ENCODE measurements around the gene PHLDB2. TPM values are rescaled to one million over a fixed set of nuclear protein-coding genes. Genes with fewer than 3 reads are reported as not detected.

Gene PHLDB2
- total RNA-seq, 2 experiments from 2014 or later = 0.61 to 2.1 TPM

GRCh38 chr3:111978583-111979433, 119.7 kb downstream of the PHLDB2 start, which contains the start of gene ABHD10:
TSS of gene ABHD10 (plus strand) at chr3:111979026. CDS start at chr3:111979062, 36 bp downstream.
- H3K4me1 ChIP-seq (ENCODE audit: insufficient read depth, low read length, poor library complexity, severe bottlenecking) = peaks cover 27% of the 10 kb centered on the region
- peak within 1 kb of the TSS; percentile 73 for H3K4me2 ChIP-seq (ENCODE audit: low read length)
- no TSS peak for BruUV-seq (replicated peaks)
- intact Hi-C loops (cut with micrococcal nuclease; ENCODE audit: unreplicated experiment) = no loop called here
- H4K20me1 ChIP-seq (ENCODE audit: insufficient read depth, low read length) = peaks cover 4% of the 10 kb centered on the region; the same call in 1 of the 2 replicates
- CTCF ChIA-PET (ENCODE audit: unreplicated experiment) = interaction anchor here (0.6 to 1.5 kb wide), 8 partner anchors 10 to 311 kb away, joined by 3 to 12 read pairs (median 3); no protein-coding TSS in a partner anchor
- TF ChIP-seq EZH2phosphoT487 (IDR thresholded peaks at IDR 0.05; ENCODE audit: borderline replicate concordance, low read depth, low read length) = no peak
- TF ChIP-seq CTCF (conservative IDR thresholded peaks at IDR 0.05; ENCODE audit: low read length) = no peak
- H3K4me3 ChIP-seq (ENCODE audit: low read depth, low read length, poor library complexity, severe bottlenecking) = peak within 1 kb of the TSS; percentile 87
- DNase-seq (ENCODE audit: low spot score) = peak; percentile 98
- H3K36me3 ChIP-seq (ENCODE audit: insufficient read depth, low read length) = peaks cover 11% of the 10 kb centered on the region
- POLR2A ChIA-PET = interaction anchor here (0.6 to 3.1 kb wide), 26 partner anchors 9 to 583 kb away, joined by 3 to 32 read pairs (median 4); partner anchors contain the start of genes ATG3 and SLC35A5
- peak within 1 kb of the TSS; percentile 99 for H2AFZ ChIP-seq (ENCODE audit: low read length)
- H3K9me2 ChIP-seq (ENCODE audit: insufficient read depth, low read length) = no peaks in the 10 kb centered on the region
- peak within 1 kb of the TSS; percentile 49 for H3K27ac ChIP-seq (ENCODE audit: low read depth, low read length, poor library complexity, severe bottlenecking)
- no peaks in the 10 kb centered on the region for H3K9me3 ChIP-seq (ENCODE audit: low read length)
- H3K79me2 ChIP-seq (ENCODE audit: insufficient read depth, low read depth, low read length) = peaks cover 38% of the 10 kb centered on the region

GRCh38 chr3:111979434-111980038, 120.5 kb downstream of the PHLDB2 start:
- peaks cover 4% of the 10 kb centered on the region; the same call in 1 of the 2 replicates for H4K20me1 ChIP-seq (ENCODE audit: insufficient read depth, low read length)

More at GRCh38 chr3:111979434-111980038, 120.5 kb downstream of the PHLDB2 start:
- Histone ChIP-seq H3K4me3 (ENCODE audit: low read depth, low read length, poor library complexity, severe bottlenecking) (peak overlapping the region; percentile 87), H3K9me2 (ENCODE audit: insufficient read depth, low read length) (no peaks in the 10 kb centered on the region), H2AFZ (ENCODE audit: low read length) (peak overlapping the region; percentile 99), H3K36me3 (ENCODE audit: insufficient read depth, low read length) (peaks cover 17% of the 10 kb centered on the region), H3K4me2 (ENCODE audit: low read length) (peak overlapping the region; percentile 73), H3K9me3 (ENCODE audit: low read length) (no peaks in the 10 kb centered on the region), H3K27ac (ENCODE audit: low read depth, low read length, poor library complexity, severe bottlenecking) (peak overlapping the region; percentile 49), H3K79me2 (ENCODE audit: insufficient read depth, low read depth, low read length) (peaks cover 38% of the 10 kb centered on the region), H3K4me1 (ENCODE audit: insufficient read depth, low read length, poor library complexity, severe bottlenecking) (peaks cover 27% of the 10 kb centered on the region)
- peak; percentile 51 for DNase-seq (ENCODE audit: low spot score)
- ChIA-PET POLR2A (interaction anchor here (0.9 to 3.1 kb wide), 14 partner anchors 10 to 272 kb away, joined by 3 to 32 read pairs (median 5); no protein-coding TSS in a partner anchor), CTCF (ENCODE audit: unreplicated experiment) (interaction anchor here (0.6 to 1.5 kb wide), 7 partner anchors 9 to 264 kb away, joined by 3 to 12 read pairs (median 3); no protein-coding TSS in a partner anchor)
- TSS peak; percentile 64 for BruUV-seq (replicated peaks)
- intact Hi-C loops (cut with micrococcal nuclease; ENCODE audit: unreplicated experiment) = no loop called here
- TF ChIP-seq CTCF (conservative IDR thresholded peaks at IDR 0.05; ENCODE audit: low read length) = no peak
- TF ChIP-seq EZH2phosphoT487 (IDR thresholded peaks at IDR 0.05; ENCODE audit: borderline replicate concordance, low read depth, low read length) = no peak

Measured in OCI-LY7 (cell line).